ENCODE measurements around the gene VIPR2.
"Not testable (repeated sequence)": the region's sequence is repeated elsewhere in the genome, so short reads cannot be mapped to it uniquely, and the experiment has no call there.

Gene VIPR2

GRCh38 chr7:159005618-159006017, 139.0 kb downstream of the VIPR2 start:
- no peak for DNase-seq

- DNase-seq: no peak
Measured at GRCh38 chr7:159004411-159004810, 140.3 kb downstream of the VIPR2 start.

- no peak for DNase-seq
Measured at GRCh38 chr7:159001811-159002210, 142.9 kb downstream of the VIPR2 start.

DNA sequence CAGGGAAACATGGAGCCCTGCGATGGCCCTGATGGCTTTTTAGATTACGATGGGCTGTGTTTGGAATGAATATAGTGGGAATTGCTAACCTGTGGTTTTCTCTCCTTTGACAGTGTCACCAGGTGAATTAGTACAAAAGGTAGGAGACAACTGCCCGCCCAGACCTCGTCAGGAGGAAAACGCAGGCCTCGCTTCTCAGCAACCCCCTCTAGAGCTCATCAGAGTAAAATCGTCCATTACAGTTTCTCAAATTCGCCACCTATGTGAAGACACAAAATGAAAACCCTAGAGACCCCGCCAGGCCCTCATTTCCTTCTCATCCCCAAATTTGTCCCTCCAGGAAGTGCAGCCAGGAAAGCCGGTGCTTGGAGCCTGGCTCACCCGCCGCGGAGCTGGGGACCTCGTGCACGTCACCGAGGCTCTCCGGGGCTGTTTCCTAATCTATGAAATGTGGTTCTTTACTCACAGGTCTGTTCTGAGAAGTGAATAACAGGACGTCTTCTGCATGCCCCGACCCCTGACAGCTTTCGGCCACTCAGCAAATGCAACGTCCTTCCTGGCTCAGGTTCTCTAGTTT, 143.7 kb downstream of the VIPR2 start:
- no peak for DNase-seq

DNA sequence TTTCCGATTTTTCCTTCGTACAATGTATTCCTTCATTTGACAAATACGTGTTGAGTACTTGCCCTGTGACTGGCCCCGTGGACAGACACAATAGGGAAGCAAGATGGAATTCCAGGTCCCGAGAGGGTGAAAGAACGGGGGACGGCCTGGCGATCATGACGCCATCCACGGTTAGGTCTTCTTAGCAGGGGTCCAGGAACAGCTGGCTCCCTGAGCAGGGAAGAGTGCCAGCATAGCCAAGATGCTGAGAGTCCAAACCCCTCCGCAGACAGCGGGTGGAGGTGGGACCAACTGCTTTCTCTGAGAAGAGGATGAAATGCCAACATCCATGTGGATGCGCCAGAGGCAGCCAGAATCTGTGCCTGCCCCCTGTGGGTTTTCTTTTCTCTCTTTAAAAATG, 144.6 kb downstream of the VIPR2 start:
- DNase-seq: no peak

DNA sequence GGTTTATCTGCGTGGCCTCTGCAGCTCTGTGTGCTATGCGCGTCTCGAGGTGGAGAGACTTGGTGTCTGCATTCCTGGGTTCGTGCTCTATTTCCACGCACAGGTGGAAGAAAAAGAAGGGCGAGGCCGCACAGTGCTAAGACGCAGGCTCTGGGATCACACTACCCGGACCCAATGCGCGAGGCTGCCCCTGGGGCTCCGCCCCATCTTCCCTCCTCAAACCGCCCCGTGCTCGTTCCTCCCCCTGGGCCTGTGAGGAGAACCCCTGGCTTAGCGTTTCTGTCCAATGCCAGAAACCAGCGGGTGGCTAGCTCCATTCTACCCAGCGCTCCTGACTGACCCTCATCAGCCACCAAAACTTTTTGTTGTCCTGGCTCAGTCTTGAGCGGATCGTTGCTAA, 145.2 kb downstream of the VIPR2 start:
- no peak for DNase-seq

DNA sequence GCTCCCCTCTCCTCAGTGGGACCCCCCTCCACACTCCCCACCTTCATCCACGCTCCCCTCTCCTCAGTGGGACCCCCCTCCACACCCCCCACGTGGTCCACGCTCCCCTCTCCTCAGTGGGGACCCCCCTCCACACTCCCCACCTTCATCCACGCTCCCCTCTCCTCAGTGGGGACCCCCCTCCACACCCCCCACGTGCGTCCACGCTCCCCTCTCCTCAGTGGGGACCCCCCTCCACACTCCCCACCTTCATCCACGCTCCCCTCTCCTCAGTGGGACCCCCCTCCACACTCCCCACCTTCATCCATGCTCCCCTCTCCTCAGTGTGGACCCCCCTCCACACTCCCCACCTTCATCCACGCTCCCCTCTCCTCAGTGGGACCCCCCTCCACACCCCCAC, 146.4 kb downstream of the VIPR2 start:
- DNase-seq: not testable (repeated sequence)

DNA sequence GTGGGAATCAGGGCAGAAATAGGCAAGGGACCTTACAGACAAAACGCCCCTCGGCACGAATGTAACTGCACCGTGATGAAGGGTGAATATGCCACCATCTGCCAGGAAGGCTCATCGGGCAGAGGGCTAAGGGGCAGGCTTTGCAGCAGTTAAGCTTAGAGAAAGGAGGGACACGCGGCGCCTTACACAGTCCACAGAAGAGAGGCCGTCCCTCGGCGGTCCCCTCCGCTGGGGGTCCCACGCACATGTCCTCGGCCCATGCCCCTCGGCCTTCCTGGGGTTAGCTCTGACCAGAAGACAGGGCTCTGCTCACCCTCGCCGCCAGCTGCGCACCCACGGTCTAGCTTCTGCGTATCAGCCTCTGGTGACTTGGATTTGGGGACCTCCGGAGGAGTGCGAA, 147.2 kb downstream of the VIPR2 start:
- DNase-seq: no peak

DNA sequence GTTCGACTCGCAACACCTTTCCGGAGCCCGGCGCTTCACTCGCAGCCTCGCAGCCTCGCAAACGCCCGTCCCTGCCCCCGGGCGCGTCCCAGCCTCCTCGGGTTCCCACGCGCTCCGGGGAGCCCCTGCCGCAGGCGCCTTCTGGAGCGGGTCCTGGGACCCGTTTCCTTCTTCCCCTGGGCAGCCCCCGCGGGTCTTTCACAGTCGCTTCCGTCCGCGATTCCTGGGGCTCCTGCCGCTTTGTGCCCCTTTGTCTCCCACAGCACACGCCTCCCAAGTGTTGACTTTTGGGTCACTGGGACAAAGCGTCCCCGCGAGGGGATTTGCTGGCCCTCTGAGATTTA, 147.6 kb downstream of the VIPR2 start:
- no peak for DNase-seq

DNA sequence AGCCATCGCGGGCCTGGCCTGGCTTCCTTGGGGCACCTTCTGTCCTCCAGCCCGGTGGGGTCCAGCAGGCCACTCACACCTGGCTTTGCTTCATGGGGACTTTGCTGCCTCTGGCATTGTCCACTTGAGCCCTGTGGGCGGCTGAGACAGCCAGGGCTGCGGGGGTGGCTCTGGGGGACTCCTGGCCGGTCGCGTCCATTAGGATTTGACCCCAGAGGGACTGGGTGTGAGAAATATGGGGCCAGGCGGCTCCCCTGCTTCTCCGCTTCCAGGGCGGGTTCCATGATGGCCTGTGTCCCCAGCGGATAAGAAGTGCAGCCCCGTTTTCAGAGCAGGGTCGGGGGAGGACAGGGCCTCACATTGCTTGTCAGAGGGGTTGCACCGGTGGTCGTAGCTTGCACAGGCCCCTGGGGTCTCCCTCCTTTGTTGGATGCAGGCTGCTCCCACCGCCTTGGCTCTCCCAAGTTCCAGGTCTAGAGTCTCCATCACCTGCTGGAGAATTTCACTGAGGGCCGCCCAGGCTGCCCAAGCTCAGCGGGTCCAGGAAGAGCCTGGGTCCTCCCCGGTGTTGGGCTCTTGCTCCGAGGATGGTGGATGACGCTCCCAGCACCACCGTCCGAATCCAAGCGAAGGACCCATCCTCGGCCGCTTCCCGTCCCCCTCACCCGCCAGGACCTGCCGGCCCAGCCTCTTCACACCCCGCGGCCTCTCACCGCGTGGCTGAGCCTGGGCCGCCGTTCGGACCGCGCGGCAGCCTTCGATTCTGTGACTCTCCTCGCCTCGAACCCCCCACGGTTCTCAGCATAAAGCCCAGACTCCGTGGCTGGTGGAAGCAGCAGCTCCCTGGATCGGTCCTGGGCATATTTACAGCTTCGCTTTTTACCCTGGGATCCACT, 148.2 kb downstream of the VIPR2 start:
- no peak for DNase-seq

GRCh38 chr7:158995514-158995913, 149.2 kb downstream of the VIPR2 start:
- DNase-seq: no peak

GRCh38 chr7:158994687-158995086, 150.0 kb downstream of the VIPR2 start:
- DNase-seq: no peak

- DNase-seq: no peak
Measured at GRCh38 chr7:158993591-158993990, 151.1 kb downstream of the VIPR2 start.

- no peak for DNase-seq
Measured at GRCh38 chr7:158992759-158993158, 151.9 kb downstream of the VIPR2 start.

- DNase-seq: no peak
Measured at GRCh38 chr7:158991824-158992621, 152.6 kb downstream of the VIPR2 start.

GRCh38 chr7:158988996-158989395, 155.7 kb downstream of the VIPR2 start:
- no peak for DNase-seq

- DNase-seq: no peak
Measured at GRCh38 chr7:158988302-158988862, 156.3 kb downstream of the VIPR2 start.

- no peak for DNase-seq
Measured at GRCh38 chr7:158987691-158988090, 157.0 kb downstream of the VIPR2 start.

GRCh38 chr7:158985583-158985982, 159.1 kb downstream of the VIPR2 start:
- DNase-seq: no peak

- not testable (repeated sequence) for DNase-seq
Measured at GRCh38 chr7:158984007-158984406, 160.7 kb downstream of the VIPR2 start.

DNA sequence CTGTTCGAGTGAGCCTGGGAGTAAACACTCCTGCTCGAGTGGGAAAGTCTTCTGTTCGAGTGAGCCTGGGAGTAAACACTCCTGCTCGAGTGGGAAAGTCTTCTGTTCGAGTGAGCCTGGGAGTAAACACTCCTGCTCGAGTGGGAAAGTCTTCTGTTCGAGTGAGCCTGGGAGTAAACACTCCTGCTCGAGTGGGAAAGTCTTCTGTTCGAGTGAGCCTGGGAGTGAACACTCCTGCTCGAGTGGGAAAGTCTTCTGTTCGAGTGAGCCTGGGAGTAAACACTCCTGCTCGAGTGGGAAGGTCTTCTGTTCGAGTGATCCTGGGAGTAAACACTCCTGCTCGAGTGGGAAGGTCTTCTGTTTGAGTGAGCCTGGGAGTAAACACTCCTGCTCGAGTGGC, 162.6 kb downstream of the VIPR2 start:
- DNase-seq: not testable (repeated sequence)

DNA sequence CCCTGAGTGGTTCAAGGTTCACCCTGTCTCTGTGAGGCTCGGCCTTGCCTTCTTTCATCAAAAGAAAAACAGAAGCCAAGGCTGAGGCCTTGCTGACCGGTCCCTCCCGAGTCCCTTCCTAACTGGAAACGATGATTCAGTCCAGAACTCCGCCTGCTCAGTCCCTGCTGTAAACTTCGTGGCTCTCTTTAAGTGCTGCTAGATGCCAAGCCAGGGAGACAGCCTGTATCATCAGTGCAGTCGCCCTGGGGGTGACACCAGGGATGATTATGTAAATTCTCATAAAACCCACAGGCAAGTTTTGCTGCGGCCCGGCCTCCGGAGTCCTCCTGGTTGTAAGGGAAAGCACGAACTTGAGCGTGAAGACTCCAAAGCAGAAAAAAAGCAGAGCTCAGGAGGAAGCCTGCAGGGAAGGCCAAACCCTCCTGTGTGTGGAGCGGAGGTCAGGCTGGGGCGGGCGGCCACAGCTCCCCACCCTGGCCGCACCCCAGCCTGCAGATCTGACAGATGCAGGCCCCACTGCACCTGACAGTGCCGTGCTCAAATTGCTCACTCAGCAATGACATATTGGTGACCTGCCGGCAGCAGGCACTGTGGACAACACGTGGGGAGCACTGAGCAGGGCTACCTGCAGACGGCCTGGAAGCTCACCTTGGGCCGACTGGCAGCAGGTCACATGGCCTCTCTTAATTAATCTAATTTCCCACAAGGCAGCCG, 164.9 kb downstream of the VIPR2 start:
- DNase-seq: no peak
